Ammon's horn (tissue), 1 donor: Measurements from ENCODE around the gene RPS21.

Source experiments
- DNase-seq: peaks from one replicate; pipeline ENCODE4 v3.0.0-alpha.2; 2016; ENCODE audit warnings: low spot score

The RPS21 gene

DNA sequence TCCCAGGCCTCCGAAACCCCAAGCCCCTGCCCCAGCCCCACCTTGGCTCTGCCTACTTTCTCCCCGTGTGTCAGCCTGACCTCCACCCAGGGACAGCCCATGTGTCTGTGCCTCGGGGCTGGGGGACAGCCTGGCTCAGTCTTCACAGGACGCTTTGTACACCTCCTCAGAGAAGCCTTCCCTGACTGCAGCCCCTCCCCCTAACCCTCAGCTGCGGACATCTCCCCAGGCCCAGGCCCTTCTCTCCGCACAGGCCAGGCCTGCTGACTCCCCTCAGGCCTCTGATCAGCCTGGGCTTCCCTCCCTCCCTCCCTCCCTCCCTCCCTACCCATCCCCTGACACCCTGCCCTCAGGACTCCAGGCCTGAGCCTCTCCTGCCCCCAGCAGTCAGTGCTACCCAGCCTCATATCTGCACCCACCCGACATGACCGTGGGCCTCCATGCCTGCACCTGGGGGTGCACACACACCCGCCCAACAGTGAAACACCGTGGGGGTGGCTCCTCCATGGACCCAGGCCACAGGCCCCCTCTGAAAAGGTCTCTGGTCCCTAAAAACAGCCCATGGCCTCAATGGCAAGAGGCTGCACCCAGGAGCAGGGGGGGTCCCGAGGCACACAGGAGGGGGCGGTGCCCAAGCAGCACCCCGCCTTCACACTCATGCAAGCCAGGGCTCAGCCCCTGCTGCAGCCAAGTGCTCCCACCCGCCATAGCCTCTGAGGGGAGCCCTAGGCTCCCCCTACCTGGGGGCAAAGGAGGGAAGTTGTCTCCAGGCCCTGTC is 32.7 kb upstream of the RPS21 start:
- DNase-seq, result no peak

DNA sequence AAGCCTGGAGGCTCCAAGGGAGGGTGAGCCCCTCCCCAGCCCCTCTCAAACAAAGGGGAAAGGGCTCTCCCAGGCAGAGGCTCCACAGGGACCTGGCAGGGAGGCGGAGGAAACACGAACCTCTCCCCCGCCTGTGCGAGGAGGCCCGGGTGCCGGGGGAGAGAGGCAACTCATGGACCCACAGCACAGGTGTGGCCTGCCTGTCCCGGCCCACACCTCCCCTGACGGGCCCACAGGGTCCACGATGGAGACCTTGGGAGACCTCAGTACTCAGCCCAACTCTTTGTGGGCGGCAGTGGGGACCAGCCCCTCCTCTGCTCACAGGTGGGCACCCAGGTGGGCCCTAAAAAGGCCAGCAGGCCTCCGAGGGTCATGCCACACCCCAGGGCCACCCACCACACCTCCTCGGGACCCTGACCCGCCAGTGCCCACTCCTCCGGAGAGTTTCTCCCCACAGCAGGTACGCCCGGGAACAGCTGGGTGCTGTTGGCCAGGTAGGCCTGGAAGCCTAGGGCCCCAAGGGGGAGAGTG is 32.0 kb upstream of the RPS21 start:
- DNase-seq, result no peak

DNA sequence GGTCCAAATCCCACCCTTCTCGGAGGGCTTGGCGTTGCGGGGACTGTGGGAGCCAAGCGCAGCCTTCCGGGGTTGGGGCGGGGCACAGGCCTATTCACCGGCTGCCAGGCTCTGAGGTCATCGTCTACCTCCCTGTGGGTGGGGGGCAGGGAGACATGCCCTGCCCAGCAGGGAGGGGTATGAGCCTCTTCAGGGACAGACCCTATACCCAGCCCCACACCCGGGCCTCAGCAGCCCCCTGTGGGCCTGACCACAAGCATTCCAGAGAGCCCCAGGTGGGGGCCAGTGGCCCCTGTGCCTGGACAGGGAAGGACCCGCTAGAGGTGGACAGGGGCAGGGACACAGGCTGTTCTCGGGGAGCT is 31.4 kb upstream of the RPS21 start:
- no peak for DNase-seq

DNA sequence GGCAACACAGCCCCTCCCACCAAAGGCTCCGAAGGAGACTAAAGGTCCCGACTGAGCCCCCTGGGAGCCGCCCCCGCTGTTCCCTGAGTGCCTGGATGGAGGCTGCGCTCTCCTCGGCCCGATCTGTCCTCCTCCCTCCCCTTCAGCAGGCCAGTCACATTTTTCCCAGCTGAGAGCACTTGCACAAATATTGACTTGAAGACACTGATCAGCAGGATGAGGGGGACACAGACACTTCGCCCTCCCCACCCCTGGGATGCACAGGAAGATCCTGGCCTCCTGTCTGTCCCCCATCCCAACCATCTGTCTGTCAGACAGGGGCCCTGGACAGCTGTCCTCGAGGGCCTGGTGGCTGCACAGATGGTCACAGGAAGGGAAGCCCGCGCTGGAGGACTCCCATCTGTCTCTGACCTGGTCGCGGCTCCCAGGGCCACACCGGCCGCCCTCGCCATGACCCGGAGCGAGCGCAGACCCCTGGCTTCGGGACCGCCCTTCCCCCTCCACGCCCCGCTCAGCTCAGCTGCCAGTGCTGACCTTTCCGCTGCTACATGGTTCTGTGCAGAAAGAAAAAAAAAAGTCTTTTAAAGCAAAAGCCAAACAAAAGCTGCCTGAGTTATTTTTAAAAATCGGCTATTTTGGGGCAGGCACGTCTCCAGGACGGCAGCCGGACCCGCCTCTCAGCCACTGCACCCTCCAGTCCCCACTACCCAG is 30.9 kb upstream of the RPS21 start:
- no peak for DNase-seq

DNA sequence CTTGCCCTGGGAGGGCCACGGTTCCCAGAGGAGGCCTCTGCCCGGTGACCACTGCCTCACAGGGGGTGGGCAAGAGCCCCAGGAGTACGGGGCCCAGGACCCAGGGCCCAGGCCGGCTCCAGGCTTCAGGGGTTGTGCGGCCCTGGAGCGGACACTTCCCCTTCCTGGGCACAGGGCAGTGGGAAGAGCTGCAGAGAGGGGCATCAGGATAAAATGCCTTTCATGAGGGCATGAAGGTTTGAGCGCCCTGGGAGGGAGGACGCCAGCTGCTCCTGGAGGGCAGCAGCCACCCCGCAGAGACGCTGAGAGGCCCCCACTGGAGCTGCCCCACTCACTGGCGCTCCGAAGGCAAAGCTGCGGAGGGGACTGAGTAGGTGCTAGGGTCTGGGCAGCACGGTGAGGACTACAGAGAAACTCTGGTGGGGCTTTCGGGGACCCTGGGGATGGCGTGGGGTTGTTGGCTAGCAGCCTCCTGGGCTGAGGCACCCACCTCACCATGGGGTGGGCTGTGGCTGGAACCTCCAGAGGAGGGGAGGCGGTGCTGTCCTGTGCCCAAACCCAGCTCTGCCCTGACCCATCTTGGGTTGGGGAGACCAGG is 30.2 kb upstream of the RPS21 start:
- DNase-seq, result no peak

DNA sequence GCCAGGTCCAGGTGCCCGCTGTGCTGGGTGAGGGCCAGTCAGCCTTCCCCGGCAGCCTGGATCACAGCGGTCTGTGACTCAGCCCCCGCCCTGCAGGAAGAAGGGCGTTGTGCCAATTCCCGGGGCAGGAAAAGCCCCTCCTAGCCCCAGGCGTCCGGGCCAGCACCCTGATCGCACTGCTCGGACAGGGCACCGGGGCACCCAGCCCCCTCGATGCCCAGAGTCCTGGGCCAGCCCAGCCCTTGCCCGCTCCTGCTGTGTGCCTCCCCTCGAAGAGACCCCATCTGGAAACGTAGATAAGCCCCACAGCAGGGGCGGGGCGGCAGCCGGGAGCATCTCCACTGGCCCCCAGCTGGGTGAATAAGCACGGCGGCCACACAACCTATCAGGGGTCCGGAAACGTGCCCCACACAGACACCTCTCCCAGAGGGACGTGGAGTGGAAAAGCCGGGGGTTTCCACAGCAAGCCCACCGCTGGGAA is 29.7 kb upstream of the RPS21 start:
- no peak for DNase-seq

DNA sequence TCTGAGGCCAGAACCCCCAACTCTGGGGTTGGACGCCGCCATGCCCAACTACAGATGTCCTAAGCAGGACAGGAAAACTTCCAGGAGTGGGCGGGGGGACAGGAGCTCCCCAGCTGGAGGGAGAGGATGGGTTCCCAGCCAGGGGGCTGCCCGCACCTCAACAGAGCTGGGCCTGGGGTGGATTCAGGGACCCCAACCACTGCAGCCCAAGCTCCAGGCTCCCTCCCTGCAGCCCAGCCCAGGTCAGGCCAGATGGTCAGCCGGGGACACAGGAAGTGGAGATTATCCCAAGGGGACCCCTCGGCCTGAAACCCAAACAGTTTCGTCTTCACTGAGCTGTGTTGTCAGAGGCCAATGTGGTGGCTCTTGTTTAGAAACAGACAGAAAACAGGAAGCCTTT is 29.2 kb upstream of the RPS21 start:
- DNase-seq, result no peak

DNA sequence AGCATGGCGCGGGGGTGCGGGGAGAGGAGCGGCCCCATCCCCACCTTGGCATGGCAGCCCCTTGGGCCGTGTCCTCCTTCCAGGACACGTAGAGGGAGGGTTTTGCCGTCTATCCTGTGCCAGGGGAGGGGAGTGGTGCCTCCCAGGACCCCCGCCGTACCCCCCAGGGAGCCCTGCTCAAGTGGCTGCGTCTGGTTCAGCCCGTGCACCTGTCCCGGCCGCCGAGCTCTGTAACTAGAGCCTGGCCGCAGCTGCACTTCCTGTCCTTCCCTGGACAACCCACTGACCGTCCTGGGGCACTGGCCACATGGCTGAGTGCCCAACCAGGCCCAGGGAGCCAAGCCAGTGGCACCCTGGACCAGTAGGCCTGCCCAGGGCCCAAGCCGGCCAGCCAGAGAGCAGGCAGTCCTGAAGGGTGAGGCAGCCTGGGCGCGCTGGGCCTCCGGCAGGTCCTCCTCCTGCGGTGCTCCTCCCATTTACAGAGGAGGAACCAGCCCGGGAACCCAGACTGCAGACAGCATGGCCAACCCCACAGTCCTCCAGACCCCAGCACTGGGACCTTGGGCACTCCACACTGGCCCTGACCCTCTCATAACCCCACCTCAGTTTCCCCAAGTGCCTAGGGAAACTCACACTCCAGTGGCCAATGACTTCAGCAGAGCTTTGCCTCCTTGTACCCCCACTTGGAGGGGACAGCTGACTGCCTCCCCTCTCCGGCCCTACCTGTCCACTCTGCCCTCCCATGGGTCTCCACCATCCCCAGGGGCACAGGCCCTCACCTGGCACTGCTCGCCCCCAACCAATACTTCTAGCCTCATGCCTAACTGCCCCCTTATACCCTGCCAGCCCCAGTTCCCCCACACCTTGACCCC is 28.5 kb upstream of the RPS21 start:
- DNase-seq, result no peak

DNA sequence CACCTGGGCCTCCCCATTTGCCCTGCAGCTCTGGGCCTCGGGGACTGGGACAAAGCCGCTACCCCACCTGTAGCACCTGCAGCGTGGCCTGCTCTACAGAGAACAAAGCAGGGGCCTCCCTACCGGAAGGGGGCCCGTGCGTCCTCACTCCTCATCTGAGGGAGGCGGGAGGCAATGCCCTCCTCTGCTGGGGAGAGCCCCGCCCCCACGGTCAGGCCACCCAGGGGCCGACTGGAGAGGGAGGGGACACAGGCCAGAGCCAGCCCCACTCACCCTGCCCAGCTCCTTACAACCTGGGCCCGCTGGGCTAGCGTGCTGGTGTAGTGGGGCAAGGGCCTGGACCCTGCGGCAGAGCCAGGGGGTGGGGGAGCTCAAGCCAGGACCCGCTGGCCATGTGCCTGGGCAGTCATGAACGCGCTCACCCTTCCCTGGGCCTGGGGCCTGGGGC is 27.8 kb upstream of the RPS21 start:
- DNase-seq, result no peak

DNA sequence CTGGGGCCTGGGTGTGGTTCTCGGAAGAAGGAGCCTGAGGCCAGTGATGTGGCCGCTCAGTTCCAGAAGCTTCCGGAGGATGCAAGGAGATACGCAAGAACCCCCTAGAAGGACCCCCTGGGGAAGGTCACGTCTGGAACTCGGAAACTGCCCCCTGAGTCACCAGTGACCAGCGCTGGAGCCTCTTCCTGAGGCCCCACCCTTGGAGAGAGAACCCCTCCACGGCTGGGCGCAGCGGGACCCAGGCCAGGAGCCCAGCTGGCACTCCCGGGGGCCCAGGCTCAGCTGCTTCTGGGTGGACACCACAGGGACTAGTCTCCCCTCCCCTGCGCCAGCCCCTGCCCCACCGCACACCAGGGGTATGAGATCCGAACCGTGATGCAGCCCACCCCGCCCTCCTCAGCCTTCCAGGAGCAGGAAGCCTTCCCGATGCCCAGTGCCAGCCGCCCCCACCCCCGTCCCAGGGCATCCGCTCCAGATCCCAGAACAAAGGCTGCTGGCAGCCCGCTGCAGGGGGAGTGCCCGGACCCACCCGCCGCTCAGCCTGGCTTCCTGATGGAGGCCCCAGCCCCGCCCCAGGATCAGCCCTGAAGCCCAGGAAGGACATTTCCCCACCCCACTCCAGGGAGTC is 27.3 kb upstream of the RPS21 start:
- no peak for DNase-seq

DNA sequence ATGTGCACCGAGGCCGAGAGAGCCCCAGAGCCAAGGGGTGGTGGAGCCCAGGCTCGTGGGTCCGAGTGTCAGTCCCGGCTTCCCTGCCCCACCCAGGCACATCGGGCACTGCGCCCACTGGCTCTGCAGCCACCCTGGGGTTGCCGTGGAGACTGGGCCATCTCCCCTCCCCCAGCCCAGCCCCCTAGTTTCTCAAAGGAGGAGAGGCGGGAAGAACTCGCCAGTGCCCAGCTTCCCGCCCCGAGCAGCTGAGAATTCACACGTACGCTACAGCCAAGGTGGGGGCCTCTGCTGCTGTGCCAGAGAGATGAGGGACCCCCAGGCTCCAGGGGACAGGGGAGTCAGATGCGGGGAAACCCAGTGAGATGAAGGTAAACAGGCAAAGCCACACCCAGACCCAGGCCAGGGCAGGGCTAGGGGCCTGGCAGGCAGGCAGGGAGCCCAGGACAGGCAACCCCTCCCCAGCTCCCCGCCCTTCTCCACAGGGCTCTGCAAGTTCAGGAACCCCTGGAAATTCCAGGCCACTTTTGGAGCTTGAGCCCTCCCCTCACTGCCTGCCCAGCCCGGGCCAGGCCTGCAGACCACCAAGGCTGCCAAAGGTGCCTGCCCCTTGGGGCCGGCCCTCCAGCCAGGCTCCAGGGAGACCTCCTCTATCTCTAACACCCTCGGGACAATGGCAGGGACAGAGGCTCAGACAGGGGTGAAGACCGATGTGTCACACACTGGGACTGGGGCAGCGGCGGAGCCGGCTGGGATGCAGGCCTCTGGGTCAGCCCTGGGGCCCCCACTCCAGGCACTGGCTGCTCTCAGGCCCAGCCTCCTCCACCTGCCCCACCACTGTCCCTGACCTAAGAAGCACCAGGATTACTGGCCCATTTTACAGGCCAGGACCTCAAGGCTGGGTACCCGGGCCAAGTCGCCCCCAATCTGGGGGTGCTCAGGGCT is 25.8 kb upstream of the RPS21 start:
- no peak for DNase-seq

DNA sequence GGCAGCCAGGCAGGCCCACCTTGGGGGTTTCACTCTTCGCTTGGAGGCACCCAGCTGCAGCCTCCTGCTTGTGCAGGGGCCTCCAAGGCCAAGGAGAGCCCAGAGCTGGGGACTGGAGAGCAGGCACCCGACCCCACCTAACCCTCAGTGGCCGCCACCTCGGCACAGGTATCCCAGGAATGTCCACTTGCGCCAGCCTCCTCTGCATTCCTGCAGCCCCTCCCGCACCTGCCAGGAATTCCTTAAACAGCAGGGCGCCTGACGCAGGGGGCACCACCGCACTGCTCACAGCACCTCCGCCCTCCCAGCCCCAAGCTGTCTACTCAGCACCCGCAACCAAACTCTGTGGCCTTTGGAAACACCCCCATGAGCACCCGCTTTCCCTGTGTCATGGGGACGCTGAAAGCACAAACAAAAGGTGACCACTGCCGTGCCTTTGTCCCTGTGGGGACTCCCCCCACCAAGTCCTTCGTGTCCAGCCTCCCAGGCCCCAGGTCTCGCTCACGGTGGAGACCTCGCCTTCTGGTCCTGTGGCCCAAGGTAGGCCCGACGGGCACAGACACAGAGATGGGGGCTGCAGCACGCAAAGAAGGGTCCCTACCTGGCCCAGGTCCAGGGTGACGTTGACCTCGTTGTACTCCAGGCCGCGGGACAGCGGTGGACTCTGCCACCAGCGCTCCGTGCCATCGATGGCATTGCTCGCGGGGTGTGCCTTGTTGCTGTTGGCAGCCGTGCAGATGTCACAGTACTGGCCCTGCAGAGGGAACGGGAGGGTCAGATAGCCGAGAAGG is 24.9 kb upstream of the RPS21 start:
- no peak for DNase-seq

DNA sequence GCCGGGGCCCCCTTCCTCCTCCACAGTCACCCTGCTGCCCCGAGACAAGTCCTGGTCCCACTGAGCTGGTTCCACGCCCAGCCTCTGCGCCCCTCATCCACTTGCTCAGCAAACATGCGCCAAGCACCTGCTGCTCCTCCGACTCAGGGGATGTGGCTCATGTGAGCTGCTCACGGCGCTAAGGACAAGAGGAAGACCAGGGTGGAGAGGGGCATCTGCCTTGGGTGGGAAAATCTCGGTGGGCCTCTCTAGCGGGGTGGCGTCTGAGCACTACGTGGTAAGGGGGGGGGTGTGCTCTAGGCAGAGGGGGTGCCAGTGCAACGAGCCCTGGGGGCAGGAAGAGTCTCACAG is 24.3 kb upstream of the RPS21 start:
- DNase-seq, result no peak

DNA sequence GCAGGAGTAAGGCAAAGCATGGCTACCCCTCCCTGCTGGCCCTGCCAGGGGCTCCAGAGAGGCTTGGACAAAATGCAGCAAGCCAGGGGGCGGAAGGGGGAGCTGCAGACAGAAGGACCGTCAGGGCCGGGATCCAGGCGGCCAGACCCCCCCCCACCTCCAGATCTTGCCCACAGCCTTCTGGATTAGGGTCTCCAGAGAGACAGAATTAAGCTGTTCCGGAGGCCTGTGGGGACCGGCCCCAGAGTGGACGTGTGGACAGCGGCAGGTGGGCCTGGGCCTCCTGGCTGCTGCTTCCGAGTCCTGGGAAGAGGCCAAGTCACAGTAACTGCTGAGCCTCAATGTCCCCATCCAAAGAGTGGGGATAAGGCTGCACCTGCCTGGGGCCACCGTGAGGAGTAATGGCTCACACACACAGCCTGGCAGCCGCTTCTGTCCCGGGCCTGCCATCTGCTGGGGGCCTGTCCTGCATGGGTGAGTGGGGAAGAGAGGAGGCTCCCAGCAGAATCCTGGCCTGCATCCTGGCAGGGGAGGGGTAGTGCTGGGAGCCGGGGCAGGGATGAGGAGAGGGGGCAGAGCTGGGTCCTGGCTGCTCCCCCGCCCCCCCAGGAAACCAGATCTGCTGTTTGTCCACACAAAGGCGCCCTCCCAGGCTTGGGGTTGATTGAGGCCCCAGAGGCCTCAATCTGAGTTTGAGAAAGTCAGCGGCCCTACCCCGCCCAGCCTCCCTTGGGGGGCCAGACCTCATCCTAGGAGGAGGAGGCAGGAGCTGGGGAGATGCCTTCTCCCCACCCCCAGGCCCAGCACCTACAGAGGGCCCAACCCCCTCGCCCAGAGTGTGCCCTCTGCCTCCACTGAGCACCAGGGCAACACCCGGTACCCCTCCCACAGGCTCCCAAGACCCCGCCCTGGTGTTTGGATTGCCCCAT is 23.6 kb upstream of the RPS21 start:
- DNase-seq, result no peak

DNA sequence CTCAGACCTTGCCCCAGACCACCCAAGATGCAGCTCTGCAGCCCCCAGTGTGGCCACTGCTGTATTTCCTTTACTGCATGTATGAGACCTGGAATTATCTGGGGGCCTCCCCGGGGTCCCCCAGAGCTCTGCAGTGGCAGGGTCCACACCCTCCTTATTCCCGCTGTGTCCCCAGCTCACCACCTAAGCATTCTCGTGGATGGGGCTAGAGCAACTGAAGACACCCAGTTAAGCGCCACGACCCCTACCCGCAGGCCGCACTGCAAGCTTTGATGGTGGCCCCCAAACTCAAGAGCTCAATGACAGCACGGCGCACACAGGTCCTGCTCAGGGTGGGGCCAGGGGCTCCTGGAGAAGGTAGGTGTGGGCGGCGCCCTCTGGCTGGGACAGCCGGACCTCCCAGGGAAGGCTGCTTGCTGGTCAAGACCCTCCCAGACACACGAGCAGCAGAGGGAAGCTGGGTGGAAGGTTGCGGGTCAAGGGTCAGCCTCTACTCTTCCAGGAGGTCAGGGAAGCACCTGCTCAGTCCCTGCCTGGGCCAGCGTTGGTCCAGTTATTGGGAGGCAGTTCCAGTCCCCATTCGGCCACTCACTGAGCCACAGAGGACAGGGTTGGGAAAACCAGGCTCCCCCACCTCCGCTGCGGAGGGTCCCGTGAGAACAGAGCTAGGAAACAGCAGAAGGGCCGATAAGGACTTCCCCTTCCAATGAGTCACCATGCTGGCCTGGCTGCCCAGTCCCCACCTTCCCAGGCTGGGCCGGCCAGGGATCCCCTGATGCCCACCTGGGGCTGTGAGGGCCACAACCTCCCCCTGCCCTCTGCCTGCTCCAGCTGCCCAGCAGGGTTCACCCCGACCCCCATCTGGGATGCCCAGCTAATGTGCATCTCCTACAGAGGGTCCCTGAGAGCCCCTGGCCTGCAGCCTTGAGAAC is 22.7 kb upstream of the RPS21 start:
- DNase-seq, result no peak

DNA sequence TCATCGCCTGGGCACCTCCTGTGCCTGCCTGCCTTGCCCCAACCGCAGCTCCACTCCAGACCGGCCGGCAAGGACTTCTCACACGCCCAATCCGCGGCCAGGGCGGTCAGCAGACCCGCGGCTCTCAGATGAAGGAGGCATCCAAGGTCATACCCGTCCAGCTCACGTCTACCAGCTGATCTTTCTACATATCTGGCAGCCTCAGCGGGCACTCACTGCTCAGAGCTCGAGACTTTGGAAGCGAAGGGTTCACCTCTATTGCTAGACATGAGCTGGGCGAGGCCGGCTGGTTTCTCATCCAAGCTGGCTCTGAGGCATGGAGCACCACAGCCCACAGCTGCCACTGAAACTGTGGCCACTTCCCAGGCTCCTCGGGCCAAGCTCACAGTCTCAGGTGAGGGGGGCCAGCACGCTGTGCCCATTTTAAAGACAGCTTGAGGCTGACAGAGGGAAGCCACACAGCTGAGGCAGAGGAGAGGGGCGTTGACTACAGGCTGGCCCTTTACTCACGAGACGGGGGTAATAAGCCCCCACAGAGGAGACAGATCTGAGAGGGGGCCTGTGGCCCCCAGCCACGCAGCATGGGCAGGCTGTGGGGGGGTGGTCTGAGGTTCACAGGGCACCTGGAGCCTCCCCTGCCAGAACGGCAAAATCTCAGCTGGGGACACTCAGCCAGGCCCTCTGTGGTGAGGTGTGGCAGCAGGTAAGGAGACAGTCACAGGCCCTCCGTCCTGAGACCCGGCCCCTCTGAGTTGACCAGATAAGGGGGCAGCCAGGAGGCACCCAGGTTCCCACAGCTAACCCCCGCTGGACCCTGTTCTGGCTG is 21.8 kb upstream of the RPS21 start:
- no peak for DNase-seq
